GM23248 (cell line): Measurements from ENCODE around the gene CYP27C1. TPM values are rescaled to one million over a fixed set of nuclear protein-coding genes. Genes with fewer than 3 reads are reported as not detected.

ENCODE experiments used
- DNase-seq: peaks from one replicate; pipeline ENCODE4 v3.0.0-alpha.2; 2015
- H2AFZ ChIP-seq: fragments of 200-600 bp; sonication (generic); 2 replicates; pipeline ENCODE4 v1.6.1; 2016; ENCODE audit warnings: antibody characterized with exemption
- H3F3A ChIP-seq: fragments of 200-600 bp; sonication (generic); 2 replicates; pipeline ENCODE4 v1.6.1; 2016; ENCODE audit warnings: mild to moderate bottlenecking, antibody characterized with exemption, mixed run types; ENCODE audit not compliant: insufficient read depth
- H3K27ac ChIP-seq: fragments of 200-600 bp; sonication (generic); 2 replicates; pipeline ENCODE4 v1.5.1; 2016; ENCODE audit warnings: mild to moderate bottlenecking
- H3K27me3 ChIP-seq: fragments of 200-600 bp; sonication (generic); replicated peaks from 2 replicates; pipeline ENCODE4 v1.6.1; 2016; ENCODE audit warnings: mild to moderate bottlenecking; ENCODE audit not compliant: insufficient read depth
- H3K36me3 ChIP-seq: fragments of 200-600 bp; sonication (generic); 2 replicates; pipeline ENCODE4 v1.6.1; 2016; ENCODE audit warnings: low read depth, mild to moderate bottlenecking
- H3K4me1 ChIP-seq: fragments of 200-600 bp; sonication (generic); 2 replicates; pipeline ENCODE4 v1.6.1; 2016; ENCODE audit warnings: mild to moderate bottlenecking; ENCODE audit not compliant: insufficient read depth
- H3K4me2 ChIP-seq: fragments of 200-600 bp; sonication (generic); one replicate; pipeline ENCODE4 v1.6.1; 2016; ENCODE audit warnings: mild to moderate bottlenecking; ENCODE audit not compliant: unreplicated experiment
- H3K4me3 ChIP-seq: fragments of 200-600 bp; sonication (generic); 2 replicates; pipeline ENCODE4 v1.5.1; 2016; ENCODE audit warnings: mild to moderate bottlenecking
- H3K79me2 ChIP-seq: fragments of 200-600 bp; sonication (generic); 2 replicates; pipeline ENCODE4 v1.6.1; 2016; ENCODE audit warnings: mild to moderate bottlenecking; ENCODE audit not compliant: insufficient read depth
- H3K9ac ChIP-seq: fragments of 200-600 bp; sonication (generic); 2 replicates; pipeline ENCODE4 v1.6.1; 2016; ENCODE audit warnings: mild to moderate bottlenecking
- H3K9me2 ChIP-seq: fragments of 200-600 bp; sonication (generic); 2 replicates; pipeline ENCODE4 v1.6.1; 2016; ENCODE audit warnings: mixed run types, mild to moderate bottlenecking, moderate library complexity; ENCODE audit not compliant: insufficient read depth
- H3K9me3 ChIP-seq: fragments of 200-600 bp; sonication (generic); one replicate; pipeline ENCODE4 v1.6.1; 2017; ENCODE audit warnings: low read depth
- H4K20me1 ChIP-seq: fragments of 200-600 bp; sonication (generic); 2 replicates; pipeline ENCODE4 v1.6.0; 2016; ENCODE audit not compliant: insufficient read depth
- EZH2 ChIP-seq: fragments of 200-600 bp; sonication (generic); IDR thresholded peaks from 2 replicates; pipeline ENCODE4 v1.6.1; 2018; ENCODE audit warnings: antibody characterized with exemption, mild to moderate bottlenecking; ENCODE audit not compliant: insufficient read depth, poor library complexity, severe bottlenecking
- EZH2phosphoT487 ChIP-seq: fragments of 200-600 bp; sonication (generic); IDR thresholded peaks from 2 replicates; pipeline ENCODE4 v1.6.1; 2018; ENCODE audit warnings: antibody characterized with exemption, moderate library complexity, mild to moderate bottlenecking, low read depth; ENCODE audit not compliant: insufficient read depth
- WGBS, 2 experiments: methylation state at CpG; one replicate each; pipeline ENCODE4 v1.1.6; 2015 to 2017; ENCODE audit warnings: low lambda C conversion rate in 2 of 2, low coverage in 1 of 2; ENCODE audit errors: missing lambda C conversion rate in 2 of 2; 5-methylcytosine and 5-hydroxymethylcytosine counted together
- in situ Hi-C: fragments of 300-500 bp; cut with MboI; formaldehyde crosslinking; loops from 2 replicates; pipeline ENCODE4 v1.15.0; 2020
- polyA plus RNA-seq: library from polyadenylated mRNA; unstranded; fragments of >200 nt; fragmentation: Nextera tagmentation; extraction: Ambion mirVana; gene quantifications from 2 replicates; pipeline ENCODE4 v1.2.1, GENCODE V29; 2016
- total RNA-seq: library from RNA; depleted of rRNA; stranded (reverse); fragments of >200 nt; shearing (Covaris generic); gene quantifications from 2 replicates; pipeline ENCODE4 v1.2.3, GENCODE V29; 2014

CYP27C1 gene
- total and polyA plus RNA-seq, 2 experiments from 2014 or later: 0.65 to 0.73 TPM

GRCh38 chr2:127220768-127221527, 849 bp upstream of the CYP27C1 start:
- Histone ChIP-seq H3K9me2 (no peaks in the 10 kb centered on the region), H3K9me3 (no peaks in the 10 kb centered on the region), H3K79me2 (no peaks in the 10 kb centered on the region), H3K9ac (peak overlapping the region; percentile 84), H4K20me1 (no peaks in the 10 kb centered on the region), H3F3A (peaks cover 11% of the 10 kb centered on the region; the same call in 1 of the 2 replicates), H3K36me3 (no peaks in the 10 kb centered on the region), H3K4me2 (no peak overlapping the region), H2AFZ (peak overlapping the region; percentile 78), H3K27ac (no peak overlapping the region), H3K27me3 (no peaks in the 10 kb centered on the region), H3K4me3 (peak overlapping the region; percentile 77; the same call in 1 of the 2 replicates), H3K4me1 (peaks cover 15% of the 10 kb centered on the region; the same call in 1 of the 2 replicates)
- no peak for TF ChIP-seq EZH2phosphoT487
- TF ChIP-seq EZH2: no peak
- in situ Hi-C loops: no loop called here
- DNase-seq: no peak
- WGBS, 2 experiments: 69% methylated on average over 31 of the region's 31 CpGs

GRCh38 chr2:127219171-127220070, 678 bp downstream of the CYP27C1 start:
- peak; percentile 65 for DNase-seq
- Histone ChIP-seq H3K27me3 (no peaks in the 10 kb centered on the region), H3K36me3 (no peaks in the 10 kb centered on the region), H4K20me1 (no peaks in the 10 kb centered on the region), H3K27ac (peak overlapping the region; percentile 71), H3K9me2 (no peaks in the 10 kb centered on the region), H3K4me3 (peak overlapping the region; percentile 77), H3K4me2 (peak overlapping the region; percentile 93), H2AFZ (peak overlapping the region; percentile 78), H3F3A (no peaks in the 10 kb centered on the region), H3K9ac (peak overlapping the region; percentile 84), H3K79me2 (no peaks in the 10 kb centered on the region), H3K4me1 (peaks cover 10% of the 10 kb centered on the region; the same call in 1 of the 2 replicates), H3K9me3 (no peaks in the 10 kb centered on the region)
- in situ Hi-C loops: no loop called here
- 1% methylated on average over 25 to 64 of the region's 71 CpGs for WGBS, 2 experiments
- peak; percentile 58 for TF ChIP-seq EZH2
- TF ChIP-seq EZH2phosphoT487: 0 out of 2 replicates have a peak, but pooled peaks have one; percentile 9

GRCh38 chr2:127218812-127219170, 1.3 kb downstream of the CYP27C1 start:
- Histone ChIP-seq H3F3A (no peaks in the 10 kb centered on the region), H3K27ac (peak overlapping the region; percentile 71), H3K9me2 (no peaks in the 10 kb centered on the region), H3K9me3 (no peaks in the 10 kb centered on the region), H3K27me3 (no peaks in the 10 kb centered on the region), H2AFZ (peak overlapping the region; percentile 78), H4K20me1 (no peaks in the 10 kb centered on the region), H3K4me3 (peak overlapping the region; percentile 77), H3K4me2 (peak overlapping the region; percentile 93), H3K36me3 (no peaks in the 10 kb centered on the region), H3K79me2 (no peaks in the 10 kb centered on the region), H3K4me1 (peaks cover 10% of the 10 kb centered on the region; the same call in 1 of the 2 replicates), H3K9ac (peak overlapping the region; percentile 84)
- in situ Hi-C loops: no loop called here
- 4% methylated on average over 26 to 35 of the region's 35 CpGs for WGBS, 2 experiments
- peak; percentile 67 for DNase-seq
- TF ChIP-seq EZH2phosphoT487 (no peak), EZH2 (no peak)
